Measurements from ENCODE around the gene RALGAPA1. TPM values are rescaled to one million over a fixed set of nuclear protein-coding genes. Genes with fewer than 3 reads are reported as not detected.

RALGAPA1 gene
- polyA plus RNA-seq, 1 donor (not counting 4 experiments of a cell fraction or from before 2014, with no cell fraction given) = 12.1 TPM

- dilution Hi-C loops (cut with MboI; ENCODE audit: extremely low pct_ligation_motif_present, low sequenced_read_pairs) = no loop called here
- H3K79me2 ChIP-seq (ENCODE audit: control insufficient read depth, insufficient read depth, low read length) = peaks cover 6% of the 10 kb centered on the region
- H3K4me1 ChIP-seq (ENCODE audit: control insufficient read depth, extremely low read depth, insufficient read depth, low read length) = peaks cover 24% of the 10 kb centered on the region
- H3K9me1 ChIP-seq (ENCODE audit: control insufficient read depth, extremely low read depth, insufficient read depth, low read length) = no peaks in the 10 kb centered on the region
- H3K27me3 ChIP-seq (ENCODE audit: control insufficient read depth, extremely low read depth, insufficient read depth, low read length) = no peaks in the 10 kb centered on the region
- H3K9me3 ChIP-seq (ENCODE audit: control insufficient read depth, low read depth, low read length) = no peaks in the 10 kb centered on the region
- DNase-seq (ENCODE audit: low read depth, low spot score) (no peak), FAIRE-seq (no peak)
- peak overlapping the region; percentile 58 for H2AFZ ChIP-seq (ENCODE audit: control insufficient read depth, low read length)
- no peaks in the 10 kb centered on the region for H3K36me3 ChIP-seq (ENCODE audit: control insufficient read depth in 2 of 2, extremely low read depth in 1 of 2, insufficient read depth in 2 of 2, low read length in 2 of 2)
- H3K4me3 ChIP-seq (ENCODE audit: control insufficient read depth in 2 of 3, extremely low read depth in 1 of 3, insufficient read depth in 2 of 3, low read depth in 1 of 3, low read length in 3 of 3) = no peak overlapping the region
- H3K9ac ChIP-seq (ENCODE audit: control insufficient read depth, extremely low read depth, insufficient read depth, low read length) = no peak overlapping the region
- H3K4me2 ChIP-seq (ENCODE audit: control insufficient read depth, extremely low read depth, insufficient read depth, low read depth, low read length) = peak overlapping the region; percentile 7
- no peak overlapping the region for H3K27ac ChIP-seq (ENCODE audit: control insufficient read depth, insufficient read depth, low read length)
- no peaks in the 10 kb centered on the region for H4K20me1 ChIP-seq (ENCODE audit: control insufficient read depth, extremely low read depth, insufficient read depth, low read length)
- TF ChIP-seq EZH2 (IDR thresholded peaks at IDR 0.05; ENCODE audit: low read length) = no peak
- TF ChIP-seq CTCF (optimal IDR thresholded peaks at IDR 0.05 in 1 of 3, IDR thresholded peaks at IDR 0.05 in 1 of 3, conservative IDR thresholded peaks at IDR 0.05 in 1 of 3; ENCODE audit: extremely low read depth in 1 of 3, insufficient read depth in 2 of 3, low read length in 3 of 3) = no peak
These were observed 13.4 kb upstream of the RALGAPA1 start for GRCh38 chr14:35822501-35822900.

DNA sequence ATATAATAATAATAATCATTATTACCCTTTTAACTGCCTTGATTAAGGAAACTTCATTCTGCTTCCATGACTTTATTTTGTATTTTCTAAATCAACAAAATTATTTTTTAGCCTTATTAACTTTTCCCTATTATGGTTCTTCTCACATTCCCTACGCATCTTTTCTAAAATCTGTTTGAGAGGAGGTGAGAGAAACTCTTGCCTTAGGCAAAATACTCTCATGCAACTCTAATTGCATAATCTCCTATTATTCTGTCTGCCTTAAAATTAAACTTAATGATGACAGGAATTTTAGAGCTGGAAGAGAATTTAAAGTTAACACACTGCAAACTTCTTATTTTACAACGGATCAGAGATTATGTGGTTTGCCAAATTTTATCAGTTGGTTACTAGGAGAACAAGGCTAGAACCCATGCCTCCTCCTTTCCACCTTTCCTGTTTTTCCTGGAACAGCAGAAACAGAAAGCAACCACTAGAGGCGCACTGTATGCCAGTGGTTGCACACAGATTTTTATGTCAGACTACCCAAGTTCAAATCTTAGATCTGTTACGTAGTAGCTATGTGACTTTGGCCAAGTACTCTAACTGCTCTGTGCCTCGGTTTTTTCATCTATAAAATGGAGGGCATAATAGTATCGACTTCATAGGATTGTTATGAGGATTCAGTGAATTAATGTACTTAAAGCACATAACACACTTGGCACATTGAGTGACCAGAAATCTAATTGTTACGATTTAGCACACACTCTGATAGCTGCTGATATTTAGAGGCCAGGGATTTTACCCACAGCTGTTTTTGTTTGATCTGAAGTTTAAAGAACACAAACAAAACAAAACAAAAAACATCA, 12.7 kb upstream of the RALGAPA1 start:
- FAIRE-seq (peak; percentile 13), DNase-seq (ENCODE audit: low read depth, low spot score) (no peak)
- dilution Hi-C loops (cut with MboI; ENCODE audit: extremely low pct_ligation_motif_present, low sequenced_read_pairs) = no loop called here
- H4K20me1 ChIP-seq (ENCODE audit: control insufficient read depth, extremely low read depth, insufficient read depth, low read length) = no peaks in the 10 kb centered on the region
- H2AFZ ChIP-seq (ENCODE audit: control insufficient read depth, low read length) = peak overlapping the region; percentile 59
- H3K36me3 ChIP-seq (ENCODE audit: control insufficient read depth in 2 of 2, extremely low read depth in 1 of 2, insufficient read depth in 2 of 2, low read length in 2 of 2) = no peaks in the 10 kb centered on the region
- no peaks in the 10 kb centered on the region for H3K27me3 ChIP-seq (ENCODE audit: control insufficient read depth, extremely low read depth, insufficient read depth, low read length)
- H3K4me2 ChIP-seq (ENCODE audit: control insufficient read depth, extremely low read depth, insufficient read depth, low read depth, low read length) = peak overlapping the region; percentile 16
- H3K9me1 ChIP-seq (ENCODE audit: control insufficient read depth, extremely low read depth, insufficient read depth, low read length) = no peaks in the 10 kb centered on the region
- H3K9ac ChIP-seq (ENCODE audit: control insufficient read depth, extremely low read depth, insufficient read depth, low read length) = no peak overlapping the region
- H3K27ac ChIP-seq (ENCODE audit: control insufficient read depth, insufficient read depth, low read length) = no peak overlapping the region
- no peaks in the 10 kb centered on the region for H3K9me3 ChIP-seq (ENCODE audit: control insufficient read depth, low read depth, low read length)
- H3K79me2 ChIP-seq (ENCODE audit: control insufficient read depth, insufficient read depth, low read length) = peaks cover under 1% of the 10 kb centered on the region
- TF ChIP-seq CTCF (optimal IDR thresholded peaks at IDR 0.05 in 1 of 3, IDR thresholded peaks at IDR 0.05 in 1 of 3, conservative IDR thresholded peaks at IDR 0.05 in 1 of 3; ENCODE audit: extremely low read depth in 1 of 3, insufficient read depth in 2 of 3, low read length in 3 of 3) (peak; percentile 71 to 90 (median 80)), EZH2 (IDR thresholded peaks at IDR 0.05; ENCODE audit: low read length) (no peak)
- H3K4me3 ChIP-seq (ENCODE audit: control insufficient read depth in 2 of 3, extremely low read depth in 1 of 3, insufficient read depth in 2 of 3, low read depth in 1 of 3, low read length in 3 of 3) = no peak overlapping the region
- peaks cover 21% of the 10 kb centered on the region for H3K4me1 ChIP-seq (ENCODE audit: control insufficient read depth, extremely low read depth, insufficient read depth, low read length)
